K562 (cell line): ENCODE data around the gene TMEM218.

Experiments used
- FUS ChIP-seq: fragments of 200-400 bp; formaldehyde crosslinking; optimal IDR thresholded peaks from 2 replicates; pipeline ENCODE3; 2017; ENCODE audit warnings: low read depth, low read length
- GATA2 ChIP-seq: sonication (generic); formaldehyde crosslinking; IDR thresholded peaks from 2 replicates; pipeline ENCODE4 v1.4.0; 2020; ENCODE audit warnings: mild to moderate bottlenecking, missing genetic modification reagents
- HNRNPLL ChIP-seq: fragments of 200-400 bp; formaldehyde crosslinking; IDR thresholded peaks from 2 replicates; pipeline ENCODE4 v1.6.1; 2017; ENCODE audit warnings: low read length, low read depth, mild to moderate bottlenecking; ENCODE audit not compliant: poor library complexity, severe bottlenecking
- NFXL1 ChIP-seq: fragments of 450-650 bp; formaldehyde crosslinking; IDR thresholded peaks from 2 replicates; pipeline ENCODE4 v1.4.0; 2021; ENCODE audit warnings: mild to moderate bottlenecking
- RBM39 ChIP-seq: fragments of 200-400 bp; formaldehyde crosslinking; optimal IDR thresholded peaks from 2 replicates; pipeline ENCODE3; 2018; ENCODE audit warnings: low read depth, low read length
- TARDBP ChIP-seq: fragments of 450-650 bp; IDR thresholded peaks from 2 replicates; pipeline ENCODE4 v1.6.1; 2016
- ZC3H11A ChIP-seq: IDR thresholded peaks from 2 replicates; pipeline ENCODE4 v1.6.1; 2012; ENCODE audit warnings: low read depth, low read length, improper control_type of control experiment
- ZNF239 ChIP-seq: fragments of 250-450 bp; sonication (Bioruptor Pico); IDR thresholded peaks from 2 replicates; pipeline ENCODE4 v1.4.0; 2020; ENCODE audit warnings: mild to moderate bottlenecking
- TF ChIP-seq, protein P1 (sequence below), 3 experiments: IDR thresholded peaks in 2 of 3; conservative IDR thresholded peaks in 1 of 3; 2 replicates each; pipeline ENCODE4 v1.5.1; 2011 to 2012; ENCODE audit warnings: low read length in 3 of 3, mild to moderate bottlenecking in 3 of 3, control low read depth in 2 of 3, improper control_type of control experiment in 1 of 3, inconsistent platforms in 1 of 3, low read depth in 1 of 3, mixed read lengths in 1 of 3, moderate library complexity in 1 of 3; ENCODE audit not compliant: insufficient read depth in 2 of 3

DNA sequence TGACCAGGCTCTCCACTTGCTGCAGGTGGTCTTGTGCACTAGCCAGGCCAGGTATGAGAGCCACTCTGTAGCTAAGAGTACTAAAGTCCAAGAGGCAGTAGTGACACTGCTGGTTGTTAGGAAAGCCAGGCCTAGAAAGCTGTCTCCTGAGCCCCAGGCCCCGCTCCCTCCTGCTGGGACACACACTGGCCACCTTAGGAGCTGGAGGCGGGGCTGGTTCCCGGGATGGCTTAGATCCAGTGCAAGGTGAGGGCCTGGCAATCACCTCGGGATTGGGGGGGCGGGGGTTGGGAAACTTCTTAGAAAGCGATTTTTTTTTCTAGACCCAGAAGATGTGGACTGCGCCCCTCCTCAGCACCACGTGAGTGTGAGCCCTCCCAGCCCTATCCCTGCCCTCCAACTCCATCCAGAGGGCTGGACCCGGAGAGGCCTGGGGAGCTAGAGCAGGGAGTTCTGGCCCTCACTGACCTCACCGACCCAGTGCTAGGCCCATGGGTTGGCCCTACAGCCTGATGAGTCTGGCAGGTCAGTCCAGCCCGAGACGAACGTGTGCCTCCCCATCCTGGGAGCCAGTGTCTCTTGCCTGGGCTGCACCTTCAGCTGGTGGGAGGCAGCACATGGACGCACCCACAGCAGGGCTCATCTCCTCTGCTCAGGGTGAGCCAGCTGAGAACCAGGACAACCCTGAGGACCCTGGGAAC is 30.2 kb downstream of the TMEM218 start:
- TF ChIP-seq NFXL1 (CRISPR knock-in tag) (no peak), ZC3H11A (no peak), TARDBP (no peak), FUS (no peak), GATA2 (CRISPR knock-in tag) (no peak), ZNF239 (CRISPR knock-in tag) (no peak), HNRNPLL (no peak), RBM39 (no peak)
- TF ChIP-seq, protein P1, sequence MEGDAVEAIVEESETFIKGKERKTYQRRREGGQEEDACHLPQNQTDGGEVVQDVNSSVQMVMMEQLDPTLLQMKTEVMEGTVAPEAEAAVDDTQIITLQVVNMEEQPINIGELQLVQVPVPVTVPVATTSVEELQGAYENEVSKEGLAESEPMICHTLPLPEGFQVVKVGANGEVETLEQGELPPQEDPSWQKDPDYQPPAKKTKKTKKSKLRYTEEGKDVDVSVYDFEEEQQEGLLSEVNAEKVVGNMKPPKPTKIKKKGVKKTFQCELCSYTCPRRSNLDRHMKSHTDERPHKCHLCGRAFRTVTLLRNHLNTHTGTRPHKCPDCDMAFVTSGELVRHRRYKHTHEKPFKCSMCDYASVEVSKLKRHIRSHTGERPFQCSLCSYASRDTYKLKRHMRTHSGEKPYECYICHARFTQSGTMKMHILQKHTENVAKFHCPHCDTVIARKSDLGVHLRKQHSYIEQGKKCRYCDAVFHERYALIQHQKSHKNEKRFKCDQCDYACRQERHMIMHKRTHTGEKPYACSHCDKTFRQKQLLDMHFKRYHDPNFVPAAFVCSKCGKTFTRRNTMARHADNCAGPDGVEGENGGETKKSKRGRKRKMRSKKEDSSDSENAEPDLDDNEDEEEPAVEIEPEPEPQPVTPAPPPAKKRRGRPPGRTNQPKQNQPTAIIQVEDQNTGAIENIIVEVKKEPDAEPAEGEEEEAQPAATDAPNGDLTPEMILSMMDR (IDR thresholded peaks at IDR 0.05 in 2 of 3, conservative IDR thresholded peaks at IDR 0.05 in 1 of 3; ENCODE audit: insufficient read depth in 2 of 3, low read depth in 1 of 3, low read length in 3 of 3) = no peak
